ENCODE data around the gene POPDC3. TPM values are rescaled to one million over a fixed set of nuclear protein-coding genes. Genes with fewer than 3 reads are reported as not detected.

The POPDC3 gene
- total RNA-seq, 1 experiment from 2014 or later: 0.70 TPM

GRCh38 chr6:105136431-105137350 lies 43.1 kb downstream of the POPDC3 start:
- intact Hi-C loops (cut with micrococcal nuclease; ENCODE audit: unreplicated experiment): loop anchor here (5.0 kb wide), 2 partner anchors 49 to 136 kb away; no protein-coding TSS in a partner anchor
- H3K9me3 Mint-ChIP-seq (ENCODE audit: unreplicated experiment): no peaks in the 10 kb centered on the region
- Histone ChIP-seq H3K4me1 (no peaks in the 10 kb centered on the region), H3K9me3 (no peaks in the 10 kb centered on the region), H3K36me3 (ENCODE audit: control insufficient read depth, insufficient read depth, low read length) (no peaks in the 10 kb centered on the region), H3K27me3 (replicated peaks; ENCODE audit: control insufficient read depth, insufficient read depth, low read length) (no peaks in the 10 kb centered on the region), H3K4me3 (ENCODE audit: low read depth, low read length) (peak overlapping the region; percentile 74)
- no peak overlapping the region for H3K27ac Mint-ChIP-seq (ENCODE audit: unreplicated experiment)
- no peaks in the 10 kb centered on the region for H3K4me1 Mint-ChIP-seq (ENCODE audit: low read depth, unreplicated experiment)
- TF ChIP-seq CTCF (IDR thresholded peaks at IDR 0.05; ENCODE audit: insufficient read depth in 1 of 2, low read depth in 1 of 2, low read length in 1 of 2, severe bottlenecking in 1 of 2, unreplicated experiment in 1 of 2): peak in 1 of 2 experiments; percentile 8
- H3K4me3 Mint-ChIP-seq (ENCODE audit: unreplicated experiment): peak overlapping the region; percentile 76
- H3K36me3 Mint-ChIP-seq (ENCODE audit: insufficient read depth, unreplicated experiment): no peaks in the 10 kb centered on the region
- DNase-seq: peak; percentile 50 to 69
- BruUV-seq (replicated peaks): no TSS peak
- ChIA-PET CTCF (interaction anchor here (1.4 kb wide), 1 partner anchor 49 kb away, joined by 8 read pairs; no protein-coding TSS in a partner anchor), POLR2A (no interaction called here)
- H3K27me3 Mint-ChIP-seq (ENCODE audit: insufficient read depth, unreplicated experiment): peaks cover 10% of the 10 kb centered on the region

DNA sequence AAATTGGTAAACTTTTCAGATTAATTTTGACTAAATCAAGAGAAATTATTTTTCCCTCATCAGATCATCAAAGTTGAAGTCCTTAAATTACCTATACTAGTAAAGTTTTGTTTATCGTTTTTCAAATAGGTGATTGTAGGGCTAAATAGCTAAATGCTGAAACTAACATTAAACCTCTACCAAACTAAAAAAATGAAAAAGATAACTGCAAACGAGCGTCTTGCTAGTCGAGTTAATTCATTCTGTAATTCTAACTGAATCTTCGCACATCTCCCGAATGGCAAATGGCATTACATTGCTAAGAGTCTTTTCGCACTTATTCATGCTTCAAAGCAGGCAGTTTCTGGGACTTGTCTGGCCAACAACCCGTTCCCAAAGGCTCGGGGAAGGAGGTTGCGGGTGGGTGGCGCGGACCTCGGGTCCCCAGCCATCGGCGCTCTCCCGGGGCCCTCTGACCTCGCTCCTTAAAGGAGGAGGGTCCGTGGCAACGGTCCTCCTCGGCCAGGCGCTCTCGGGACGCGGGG lies 43.8 kb downstream of the POPDC3 start:
- no peaks in the 10 kb centered on the region for H3K36me3 Mint-ChIP-seq (ENCODE audit: insufficient read depth, unreplicated experiment)
- ChIA-PET POLR2A (no interaction called here), CTCF (interaction anchor here (1.4 kb wide), 1 partner anchor 48 kb away, joined by 8 read pairs; no protein-coding TSS in a partner anchor)
- no peak overlapping the region for H3K27ac Mint-ChIP-seq (ENCODE audit: unreplicated experiment)
- Histone ChIP-seq H3K4me1 (no peaks in the 10 kb centered on the region), H3K4me3 (ENCODE audit: low read depth, low read length) (peak overlapping the region; percentile 74), H3K27me3 (replicated peaks; ENCODE audit: control insufficient read depth, insufficient read depth, low read length) (no peaks in the 10 kb centered on the region), H3K9me3 (no peaks in the 10 kb centered on the region), H3K36me3 (ENCODE audit: control insufficient read depth, insufficient read depth, low read length) (no peaks in the 10 kb centered on the region)
- intact Hi-C loops (cut with micrococcal nuclease; ENCODE audit: unreplicated experiment): loop anchor here (5.0 kb wide), 2 partner anchors 49 to 136 kb away; no protein-coding TSS in a partner anchor
- no TSS peak for BruUV-seq (replicated peaks)
- no peak for TF ChIP-seq CTCF (IDR thresholded peaks at IDR 0.05; ENCODE audit: insufficient read depth in 1 of 2, low read depth in 1 of 2, low read length in 1 of 2, severe bottlenecking in 1 of 2, unreplicated experiment in 1 of 2)
- no peaks in the 10 kb centered on the region for H3K9me3 Mint-ChIP-seq (ENCODE audit: unreplicated experiment)
- H3K4me1 Mint-ChIP-seq (ENCODE audit: low read depth, unreplicated experiment): no peaks in the 10 kb centered on the region
- H3K4me3 Mint-ChIP-seq (ENCODE audit: unreplicated experiment): peak overlapping the region; percentile 76
- peaks cover 10% of the 10 kb centered on the region for H3K27me3 Mint-ChIP-seq (ENCODE audit: insufficient read depth, unreplicated experiment)
- no peak for DNase-seq

- Mint-ChIP-seq H3K27ac (ENCODE audit: unreplicated experiment) (no peak overlapping the region), H3K4me1 (ENCODE audit: low read depth, unreplicated experiment) (no peaks in the 10 kb centered on the region), H3K36me3 (ENCODE audit: insufficient read depth, unreplicated experiment) (no peaks in the 10 kb centered on the region), H3K27me3 (ENCODE audit: insufficient read depth, unreplicated experiment) (peaks cover 10% of the 10 kb centered on the region), H3K4me3 (ENCODE audit: unreplicated experiment) (no peak overlapping the region), H3K9me3 (ENCODE audit: unreplicated experiment) (no peaks in the 10 kb centered on the region)
- no peaks in the 10 kb centered on the region for H3K36me3 ChIP-seq (ENCODE audit: control insufficient read depth, insufficient read depth, low read length)
- H3K4me3 ChIP-seq (ENCODE audit: low read depth, low read length): no peak overlapping the region
- H3K4me1 ChIP-seq: no peaks in the 10 kb centered on the region
- intact Hi-C loops (cut with micrococcal nuclease; ENCODE audit: unreplicated experiment): loop anchor here (5.0 kb wide), 2 partner anchors 48 to 137 kb away; no protein-coding TSS in a partner anchor
- BruUV-seq (replicated peaks): TSS peak; percentile 26
- DNase-seq: peak in 1 of 2 experiments; percentile 10
- peak in 1 of 2 experiments; percentile 25 for TF ChIP-seq CTCF (IDR thresholded peaks at IDR 0.05; ENCODE audit: insufficient read depth in 1 of 2, low read depth in 1 of 2, low read length in 1 of 2, severe bottlenecking in 1 of 2, unreplicated experiment in 1 of 2)
- no peaks in the 10 kb centered on the region for H3K9me3 ChIP-seq
- CTCF ChIA-PET: no interaction called here
- POLR2A ChIA-PET: no interaction called here
- H3K27me3 ChIP-seq (replicated peaks; ENCODE audit: control insufficient read depth, insufficient read depth, low read length): no peaks in the 10 kb centered on the region
These were observed 44.8 kb downstream of the POPDC3 start for GRCh38 chr6:105135056-105135455.

All from Caco-2 (cell line).